ENCODE data around the gene BLOC1S6.

The BLOC1S6 gene

DNA sequence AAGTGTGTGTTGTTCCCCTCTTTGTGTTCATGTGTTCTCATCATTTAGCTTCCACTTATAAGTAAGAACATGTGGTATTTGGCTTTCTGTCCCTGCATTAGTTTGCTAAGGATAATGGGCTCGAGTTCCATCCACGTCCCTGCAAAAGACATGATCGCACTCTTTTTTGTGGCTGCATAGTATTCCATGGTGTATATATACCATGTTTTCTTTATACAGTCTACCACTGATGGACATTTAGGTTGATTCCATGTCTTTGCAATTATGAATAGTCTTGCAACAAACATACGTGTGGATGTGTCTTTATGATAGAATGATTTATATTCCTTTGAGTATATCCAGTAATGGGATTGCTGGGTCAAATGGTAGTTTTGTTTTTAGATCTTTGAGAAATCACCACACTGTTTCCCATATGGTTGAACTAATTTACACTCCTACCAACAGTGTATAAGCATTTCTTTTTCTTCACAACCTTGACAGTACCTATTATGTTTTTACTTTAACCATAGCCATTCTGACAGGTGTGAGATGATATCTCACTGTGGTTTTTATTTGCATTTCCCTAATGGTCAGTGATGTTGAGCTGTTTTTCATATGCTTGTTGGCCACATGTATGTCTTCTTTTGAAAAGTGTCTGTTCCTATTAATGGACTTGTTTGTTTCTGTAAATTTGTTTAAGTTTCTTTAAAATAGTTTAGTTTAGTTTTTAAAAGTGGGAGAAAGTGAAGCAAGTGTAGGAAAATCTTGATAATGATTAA lies 42.7 kb upstream of the BLOC1S6 start:
- no peaks in the 10 kb centered on the region for H3K27me3 ChIP-seq (ENCODE audit: insufficient read depth, poor library complexity, severe bottlenecking)
- no peak overlapping the region for H3K4me3 ChIP-seq (replicated peaks; ENCODE audit: insufficient read depth, low read length)
- no peak overlapping the region for H3K27ac ChIP-seq (replicated peaks)
- TF ChIP-seq, protein P1, sequence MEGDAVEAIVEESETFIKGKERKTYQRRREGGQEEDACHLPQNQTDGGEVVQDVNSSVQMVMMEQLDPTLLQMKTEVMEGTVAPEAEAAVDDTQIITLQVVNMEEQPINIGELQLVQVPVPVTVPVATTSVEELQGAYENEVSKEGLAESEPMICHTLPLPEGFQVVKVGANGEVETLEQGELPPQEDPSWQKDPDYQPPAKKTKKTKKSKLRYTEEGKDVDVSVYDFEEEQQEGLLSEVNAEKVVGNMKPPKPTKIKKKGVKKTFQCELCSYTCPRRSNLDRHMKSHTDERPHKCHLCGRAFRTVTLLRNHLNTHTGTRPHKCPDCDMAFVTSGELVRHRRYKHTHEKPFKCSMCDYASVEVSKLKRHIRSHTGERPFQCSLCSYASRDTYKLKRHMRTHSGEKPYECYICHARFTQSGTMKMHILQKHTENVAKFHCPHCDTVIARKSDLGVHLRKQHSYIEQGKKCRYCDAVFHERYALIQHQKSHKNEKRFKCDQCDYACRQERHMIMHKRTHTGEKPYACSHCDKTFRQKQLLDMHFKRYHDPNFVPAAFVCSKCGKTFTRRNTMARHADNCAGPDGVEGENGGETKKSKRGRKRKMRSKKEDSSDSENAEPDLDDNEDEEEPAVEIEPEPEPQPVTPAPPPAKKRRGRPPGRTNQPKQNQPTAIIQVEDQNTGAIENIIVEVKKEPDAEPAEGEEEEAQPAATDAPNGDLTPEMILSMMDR (IDR thresholded peaks at IDR 0.05; ENCODE audit: insufficient read depth, low read length), result no peak
- TF ChIP-seq, protein P2, sequence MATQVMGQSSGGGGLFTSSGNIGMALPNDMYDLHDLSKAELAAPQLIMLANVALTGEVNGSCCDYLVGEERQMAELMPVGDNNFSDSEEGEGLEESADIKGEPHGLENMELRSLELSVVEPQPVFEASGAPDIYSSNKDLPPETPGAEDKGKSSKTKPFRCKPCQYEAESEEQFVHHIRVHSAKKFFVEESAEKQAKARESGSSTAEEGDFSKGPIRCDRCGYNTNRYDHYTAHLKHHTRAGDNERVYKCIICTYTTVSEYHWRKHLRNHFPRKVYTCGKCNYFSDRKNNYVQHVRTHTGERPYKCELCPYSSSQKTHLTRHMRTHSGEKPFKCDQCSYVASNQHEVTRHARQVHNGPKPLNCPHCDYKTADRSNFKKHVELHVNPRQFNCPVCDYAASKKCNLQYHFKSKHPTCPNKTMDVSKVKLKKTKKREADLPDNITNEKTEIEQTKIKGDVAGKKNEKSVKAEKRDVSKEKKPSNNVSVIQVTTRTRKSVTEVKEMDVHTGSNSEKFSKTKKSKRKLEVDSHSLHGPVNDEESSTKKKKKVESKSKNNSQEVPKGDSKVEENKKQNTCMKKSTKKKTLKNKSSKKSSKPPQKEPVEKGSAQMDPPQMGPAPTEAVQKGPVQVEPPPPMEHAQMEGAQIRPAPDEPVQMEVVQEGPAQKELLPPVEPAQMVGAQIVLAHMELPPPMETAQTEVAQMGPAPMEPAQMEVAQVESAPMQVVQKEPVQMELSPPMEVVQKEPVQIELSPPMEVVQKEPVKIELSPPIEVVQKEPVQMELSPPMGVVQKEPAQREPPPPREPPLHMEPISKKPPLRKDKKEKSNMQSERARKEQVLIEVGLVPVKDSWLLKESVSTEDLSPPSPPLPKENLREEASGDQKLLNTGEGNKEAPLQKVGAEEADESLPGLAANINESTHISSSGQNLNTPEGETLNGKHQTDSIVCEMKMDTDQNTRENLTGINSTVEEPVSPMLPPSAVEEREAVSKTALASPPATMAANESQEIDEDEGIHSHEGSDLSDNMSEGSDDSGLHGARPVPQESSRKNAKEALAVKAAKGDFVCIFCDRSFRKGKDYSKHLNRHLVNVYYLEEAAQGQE (IDR thresholded peaks at IDR 0.05; ENCODE audit: insufficient replicate concordance, low read depth), result no peak
- TF ChIP-seq POLR2AphosphoS5 (IDR thresholded peaks at IDR 0.05; ENCODE audit: low read depth), result no peak
- no peak for TF ChIP-seq SPI1 (IDR thresholded peaks at IDR 0.05; ENCODE audit: borderline replicate concordance, low read depth)
- no peak for TF ChIP-seq GABPA (IDR thresholded peaks at IDR 0.05; ENCODE audit: low read depth)
- DNase-seq (ENCODE audit: low read depth in 1 of 2, low spot score in 1 of 2), result no peak

DNA sequence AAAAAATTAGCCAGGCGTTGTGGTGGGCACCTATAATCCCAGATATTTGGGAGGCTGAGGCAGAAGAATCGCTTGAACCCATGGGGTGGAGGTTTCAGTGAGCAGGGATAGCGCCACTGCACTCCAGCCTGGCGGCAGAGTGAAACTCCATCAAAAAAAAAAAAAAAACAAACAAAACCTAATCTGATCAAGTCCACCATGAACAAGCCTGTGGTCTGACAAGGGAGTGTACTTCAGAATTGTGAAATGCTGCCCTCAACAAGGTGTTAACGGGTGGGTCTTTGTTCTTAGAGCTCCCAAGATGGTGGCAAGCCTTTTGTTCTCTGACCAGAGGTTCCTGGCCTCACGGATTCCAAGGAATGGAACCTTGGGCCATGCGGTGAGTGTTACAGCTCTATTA lies 40.4 kb upstream of the BLOC1S6 start:
- no peaks in the 10 kb centered on the region for H3K27me3 ChIP-seq (ENCODE audit: insufficient read depth, poor library complexity, severe bottlenecking)
- DNase-seq (ENCODE audit: low read depth in 1 of 2, low spot score in 1 of 2), result no peak
- H3K4me3 ChIP-seq (replicated peaks; ENCODE audit: insufficient read depth, low read length), result no peak overlapping the region
- no peak overlapping the region for H3K27ac ChIP-seq (replicated peaks)
- no peak for TF ChIP-seq GABPA (IDR thresholded peaks at IDR 0.05; ENCODE audit: low read depth)
- TF ChIP-seq POLR2AphosphoS5 (IDR thresholded peaks at IDR 0.05; ENCODE audit: low read depth), result no peak
- TF ChIP-seq, protein P2 (IDR thresholded peaks at IDR 0.05; ENCODE audit: insufficient replicate concordance, low read depth), result no peak
- TF ChIP-seq SPI1 (IDR thresholded peaks at IDR 0.05; ENCODE audit: borderline replicate concordance, low read depth), result no peak
- TF ChIP-seq, protein P1 (IDR thresholded peaks at IDR 0.05; ENCODE audit: insufficient read depth, low read length), result no peak

DNA sequence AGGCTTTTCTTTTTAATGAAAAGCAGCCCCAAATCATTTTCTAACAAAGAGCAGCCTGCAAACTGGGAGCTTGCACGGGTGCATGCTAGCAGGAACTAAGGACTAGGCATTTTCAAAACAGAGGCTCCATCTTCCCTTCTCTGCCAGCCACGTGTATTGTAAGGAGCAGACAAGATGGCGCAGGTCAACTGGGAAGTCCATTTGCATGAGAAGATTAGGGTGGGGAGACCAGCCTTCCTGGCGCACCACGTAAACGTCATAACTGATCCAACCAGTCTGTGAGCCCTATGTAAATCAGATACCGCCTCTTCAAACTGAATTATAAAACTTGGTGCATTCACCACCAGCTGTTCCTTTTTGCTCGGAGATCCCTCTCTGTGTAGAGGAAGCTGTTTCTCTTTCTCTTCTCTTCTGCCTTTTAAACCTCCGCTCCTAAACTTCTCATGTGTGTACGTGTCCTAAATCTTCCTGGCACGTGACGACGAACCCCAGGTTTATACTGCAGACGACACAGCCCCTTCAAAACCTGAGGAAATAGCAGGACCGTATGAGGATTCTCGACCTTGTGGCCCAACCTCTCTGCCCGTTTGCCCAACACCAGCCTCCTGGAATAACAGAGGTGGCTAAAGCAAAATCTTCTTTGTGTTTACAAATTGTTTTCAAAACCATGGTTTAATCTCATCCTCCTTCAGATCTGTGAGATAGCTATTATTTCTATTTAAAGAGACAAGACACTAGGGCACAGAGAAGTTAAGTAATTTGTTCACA lies 38.2 kb upstream of the BLOC1S6 start:
- DNase-seq (ENCODE audit: low read depth in 1 of 2, low spot score in 1 of 2), result no peak
- TF ChIP-seq GABPA (IDR thresholded peaks at IDR 0.05; ENCODE audit: low read depth), result no peak
- TF ChIP-seq SPI1 (IDR thresholded peaks at IDR 0.05; ENCODE audit: borderline replicate concordance, low read depth), result no peak
- Histone ChIP-seq H3K27ac (replicated peaks) (no peak overlapping the region), H3K27me3 (ENCODE audit: insufficient read depth, poor library complexity, severe bottlenecking) (no peaks in the 10 kb centered on the region), H3K4me3 (replicated peaks; ENCODE audit: insufficient read depth, low read length) (no peak overlapping the region)

DNA sequence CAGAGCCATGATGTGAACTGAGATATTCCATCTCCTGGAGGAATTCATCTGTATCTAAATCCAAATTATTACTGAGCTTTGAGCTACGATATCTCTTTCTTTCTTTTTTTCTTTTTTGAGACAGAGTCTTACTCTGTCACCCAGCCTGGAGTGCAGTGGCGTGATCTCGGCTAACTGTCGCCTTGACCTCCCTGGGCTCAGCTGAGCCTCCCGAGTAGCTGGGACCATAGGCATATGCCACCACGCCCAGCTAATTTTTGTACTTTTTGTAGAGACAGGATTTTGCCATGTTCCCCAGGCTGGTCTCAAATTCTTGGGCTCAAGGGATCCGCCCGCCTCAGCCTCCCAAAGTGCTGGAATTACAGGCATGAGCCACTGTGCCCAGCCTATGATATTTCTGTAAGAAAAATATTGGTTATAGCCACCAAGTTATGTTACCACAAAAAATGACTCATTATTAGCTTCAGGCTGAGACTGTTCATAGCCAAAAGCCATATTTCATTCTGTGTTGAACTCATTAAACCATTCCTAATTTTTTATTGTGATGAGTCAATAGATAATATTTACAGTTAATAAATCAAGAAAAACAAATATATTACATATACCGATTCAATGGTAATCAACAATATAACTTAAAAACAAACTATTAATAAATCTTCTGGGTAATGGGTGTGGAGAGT lies 37.5 kb upstream of the BLOC1S6 start:
- H3K4me3 ChIP-seq (replicated peaks; ENCODE audit: insufficient read depth, low read length), result no peak overlapping the region
- DNase-seq (ENCODE audit: low read depth in 1 of 2, low spot score in 1 of 2), result no peak
- no peaks in the 10 kb centered on the region for H3K27me3 ChIP-seq (ENCODE audit: insufficient read depth, poor library complexity, severe bottlenecking)
- TF ChIP-seq, protein P1 (IDR thresholded peaks at IDR 0.05; ENCODE audit: insufficient read depth, low read length), result no peak
- no peak for TF ChIP-seq POLR2AphosphoS5 (IDR thresholded peaks at IDR 0.05; ENCODE audit: low read depth)
- no peak for TF ChIP-seq GABPA (IDR thresholded peaks at IDR 0.05; ENCODE audit: low read depth)
- no peak for TF ChIP-seq SPI1 (IDR thresholded peaks at IDR 0.05; ENCODE audit: borderline replicate concordance, low read depth)
- TF ChIP-seq, protein P2 (IDR thresholded peaks at IDR 0.05; ENCODE audit: insufficient replicate concordance, low read depth), result no peak
- H3K27ac ChIP-seq (replicated peaks), result no peak overlapping the region

Measured in HL-60 (cell line).